HG02884 (cell line): ENCODE measurements around the gene MOSMO.
"Not testable (repeated sequence)": the region's sequence is repeated elsewhere in the genome, so short reads cannot be mapped to it uniquely, and the experiment has no call there.

Source experiments
- ATAC-seq: cut with Tn5 transposase; IDR thresholded peaks from one replicate; pipeline ENCODE4 v1.9.1; 2021; ENCODE audit warnings: mild to moderate bottlenecking, moderate library complexity; ENCODE audit not compliant: unreplicated experiment

The MOSMO gene

DNA sequence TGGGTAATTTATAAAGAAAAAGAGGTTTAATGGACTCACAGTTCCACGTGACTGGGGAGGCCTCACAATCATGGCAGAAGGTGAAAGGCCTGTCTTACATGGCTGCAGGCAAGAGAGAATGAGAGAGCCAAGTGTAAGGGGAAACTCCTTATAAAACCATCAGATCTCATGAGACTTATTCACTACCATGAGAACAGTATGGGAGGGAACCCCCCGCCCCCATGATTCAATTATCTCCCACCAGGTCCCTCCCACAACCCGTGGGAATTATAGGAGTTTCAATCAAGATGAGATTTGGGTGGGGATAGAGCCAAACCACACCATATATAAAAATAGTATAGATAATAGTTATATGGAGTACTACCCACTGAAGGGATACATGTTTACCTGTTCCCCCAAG lies 36.0 kb downstream of the MOSMO start:
- not testable (repeated sequence) for ATAC-seq

DNA sequence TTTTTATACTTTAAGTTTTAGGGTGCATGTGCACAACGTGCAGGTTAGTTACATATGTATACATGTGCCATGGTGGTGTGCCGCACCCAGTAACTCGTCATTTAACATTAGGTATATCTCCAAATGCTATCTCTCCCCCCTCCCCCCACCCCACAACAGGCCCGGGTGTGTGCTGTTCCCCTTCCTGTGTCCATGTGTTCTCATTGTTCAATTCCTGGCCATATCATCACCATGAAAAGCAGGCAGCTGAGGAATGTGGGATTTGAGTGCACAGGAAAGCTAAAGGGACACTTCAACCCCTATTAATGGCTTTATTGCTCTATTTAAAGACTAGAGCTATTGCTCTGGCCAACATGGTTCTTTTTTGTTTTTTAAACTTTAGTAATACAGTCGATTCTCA lies 38.0 kb downstream of the MOSMO start:
- not testable (repeated sequence) for ATAC-seq

DNA sequence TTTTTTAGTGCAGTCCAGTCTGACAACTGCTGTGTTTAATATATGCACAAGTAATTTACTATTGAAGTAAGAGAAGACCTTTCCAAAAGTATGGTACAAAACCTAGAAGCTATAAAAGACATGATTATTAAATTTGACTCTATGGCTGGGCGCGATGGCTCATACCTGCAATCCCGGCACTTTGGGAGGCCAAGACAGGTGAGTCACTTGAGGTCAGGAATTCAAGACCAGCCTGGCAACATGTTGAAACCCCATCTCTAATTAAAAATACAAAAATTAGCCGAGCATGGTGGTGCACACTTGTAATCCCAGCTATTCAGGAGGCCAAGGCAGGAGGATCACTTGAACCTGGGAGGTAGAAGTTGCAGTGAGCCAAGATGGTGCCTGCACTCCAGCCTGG lies 43.1 kb downstream of the MOSMO start:
- ATAC-seq: no peak

DNA sequence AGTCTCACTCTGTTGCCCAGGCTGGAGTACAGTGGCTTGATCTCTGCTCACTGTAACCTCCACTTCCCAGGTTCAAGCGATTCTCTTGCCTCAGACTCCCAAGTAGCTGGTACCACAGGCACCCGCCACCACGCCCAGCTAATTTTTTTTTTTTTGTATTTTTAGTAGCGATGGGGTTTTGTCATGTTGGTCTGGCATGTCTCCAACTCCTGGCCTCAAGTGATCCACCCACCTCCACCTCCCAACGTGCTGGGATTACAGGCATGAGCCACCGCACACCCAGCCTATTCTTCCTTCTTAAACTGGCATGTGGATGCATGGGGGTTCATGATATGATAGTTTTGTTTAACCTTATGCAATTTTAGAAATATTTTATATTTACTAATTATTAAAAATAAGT lies 45.1 kb downstream of the MOSMO start:
- ATAC-seq: no peak

DNA sequence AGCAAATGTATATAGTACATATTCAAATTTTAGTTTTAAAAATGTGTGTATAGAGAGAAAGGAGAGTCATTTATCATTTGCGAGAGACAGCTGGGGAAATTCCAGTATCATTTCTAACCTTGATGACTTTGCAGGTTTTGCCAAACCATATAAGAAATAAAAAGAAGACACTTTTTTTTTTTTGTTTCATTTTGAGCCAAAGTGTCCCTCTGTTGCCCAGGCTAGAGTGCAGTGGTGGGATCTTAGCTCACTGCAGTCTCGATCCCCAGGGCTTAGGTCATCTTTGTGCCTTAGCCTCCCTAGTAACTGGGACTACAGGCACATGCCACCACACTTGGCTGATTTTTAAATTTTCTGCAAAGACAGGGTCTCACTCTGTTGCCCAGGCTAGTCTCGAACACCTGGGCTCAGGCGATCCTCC lies 46.0 kb downstream of the MOSMO start:
- no peak for ATAC-seq

DNA sequence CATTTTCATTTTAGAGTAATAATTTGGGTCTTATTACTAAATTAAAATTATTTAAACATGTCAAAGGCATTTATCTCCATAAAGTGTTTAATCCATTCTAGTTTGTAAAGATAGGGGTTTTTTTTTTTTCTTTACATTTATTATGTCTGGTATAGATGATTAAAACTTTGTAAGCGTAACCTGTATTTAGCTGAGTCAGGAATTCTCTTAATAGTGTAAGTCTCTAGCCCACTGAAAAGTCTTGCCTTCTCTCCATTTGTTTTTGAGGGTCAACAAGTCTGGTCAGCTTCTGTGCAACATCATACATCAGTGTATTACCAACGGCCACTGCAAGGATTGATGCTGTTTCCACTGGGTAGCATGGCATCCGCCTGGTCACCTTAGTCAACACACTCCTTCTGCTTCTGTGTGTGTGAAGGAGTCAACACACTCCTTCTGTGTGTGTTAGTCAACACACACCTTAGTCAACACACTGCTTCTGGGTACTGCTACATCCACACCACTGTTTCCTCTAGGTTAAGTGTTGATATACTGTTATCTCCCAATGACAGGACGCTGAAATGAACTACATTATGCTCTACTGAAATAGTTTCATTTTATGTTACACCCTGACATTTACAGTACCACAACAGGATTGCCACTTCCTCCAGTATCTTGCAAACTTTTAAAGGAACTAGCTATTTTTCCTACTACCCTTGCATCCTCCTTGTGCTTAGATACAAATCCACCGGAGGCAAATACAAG lies 47.1 kb downstream of the MOSMO start:
- no peak for ATAC-seq

DNA sequence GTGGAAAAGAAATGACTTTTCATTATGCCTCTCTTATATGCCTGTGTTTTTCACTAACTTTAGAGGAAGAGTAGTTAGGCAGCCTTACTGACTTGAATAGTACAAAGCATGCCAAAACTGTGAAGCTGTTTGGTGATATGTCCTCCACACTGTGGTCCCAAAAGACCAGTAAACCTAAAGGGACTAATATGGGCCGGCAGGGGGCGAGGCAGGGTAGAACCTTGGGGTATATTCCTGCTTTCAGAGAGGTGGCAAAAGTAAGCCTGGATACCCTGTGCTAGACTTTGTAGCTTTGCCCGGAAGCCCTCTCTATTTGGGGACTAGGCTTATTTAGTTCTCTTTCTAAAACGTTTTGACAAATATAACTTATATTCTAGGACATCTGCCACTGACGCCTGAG lies 48.0 kb downstream of the MOSMO start:
- no peak for ATAC-seq

DNA sequence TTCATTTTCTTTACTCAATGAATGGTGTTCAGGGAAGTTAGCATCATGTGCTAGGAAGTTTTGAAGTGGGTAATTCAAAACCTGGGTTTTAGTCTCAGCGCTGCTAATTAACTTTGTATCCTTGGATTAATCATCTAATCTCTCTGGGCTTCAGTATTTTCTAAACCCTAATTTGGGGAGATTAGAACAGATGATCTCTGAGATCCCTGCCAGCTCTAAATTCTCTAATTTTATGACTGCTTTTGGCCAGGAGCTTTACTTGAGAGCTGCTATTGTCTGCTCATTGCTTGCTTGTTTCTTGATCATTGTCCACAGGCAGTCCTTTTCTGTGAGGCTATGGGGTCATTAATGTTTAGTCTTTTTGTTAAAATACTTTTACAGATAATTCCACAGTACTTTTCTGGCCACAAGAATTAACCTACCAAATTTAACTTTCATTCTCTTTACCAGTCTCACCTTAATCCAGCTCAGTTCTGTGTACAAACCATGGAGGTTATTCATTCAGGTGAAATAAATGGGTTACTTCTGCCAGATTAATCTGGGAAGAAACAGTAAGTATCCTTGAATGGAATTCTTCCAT lies 56.1 kb downstream of the MOSMO start:
- no peak for ATAC-seq

DNA sequence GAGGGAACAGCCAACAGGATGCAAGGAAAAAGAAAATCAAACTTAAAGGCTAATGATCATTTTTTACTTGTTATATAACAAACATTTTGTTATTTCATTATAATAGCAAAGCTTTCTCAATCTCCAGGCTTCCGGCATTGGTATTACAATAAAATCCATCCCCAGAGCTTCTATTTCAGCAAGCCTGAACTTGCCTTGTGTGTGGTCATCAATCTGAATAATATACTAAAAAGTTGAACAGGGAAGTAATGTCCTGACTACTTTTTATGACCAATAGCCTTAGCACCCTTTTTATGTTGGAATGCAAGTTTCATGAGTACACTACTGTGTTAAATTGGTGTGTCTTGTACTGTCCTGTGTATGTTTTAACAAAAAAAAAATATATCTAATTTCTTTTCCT lies 57.3 kb downstream of the MOSMO start:
- no peak for ATAC-seq

DNA sequence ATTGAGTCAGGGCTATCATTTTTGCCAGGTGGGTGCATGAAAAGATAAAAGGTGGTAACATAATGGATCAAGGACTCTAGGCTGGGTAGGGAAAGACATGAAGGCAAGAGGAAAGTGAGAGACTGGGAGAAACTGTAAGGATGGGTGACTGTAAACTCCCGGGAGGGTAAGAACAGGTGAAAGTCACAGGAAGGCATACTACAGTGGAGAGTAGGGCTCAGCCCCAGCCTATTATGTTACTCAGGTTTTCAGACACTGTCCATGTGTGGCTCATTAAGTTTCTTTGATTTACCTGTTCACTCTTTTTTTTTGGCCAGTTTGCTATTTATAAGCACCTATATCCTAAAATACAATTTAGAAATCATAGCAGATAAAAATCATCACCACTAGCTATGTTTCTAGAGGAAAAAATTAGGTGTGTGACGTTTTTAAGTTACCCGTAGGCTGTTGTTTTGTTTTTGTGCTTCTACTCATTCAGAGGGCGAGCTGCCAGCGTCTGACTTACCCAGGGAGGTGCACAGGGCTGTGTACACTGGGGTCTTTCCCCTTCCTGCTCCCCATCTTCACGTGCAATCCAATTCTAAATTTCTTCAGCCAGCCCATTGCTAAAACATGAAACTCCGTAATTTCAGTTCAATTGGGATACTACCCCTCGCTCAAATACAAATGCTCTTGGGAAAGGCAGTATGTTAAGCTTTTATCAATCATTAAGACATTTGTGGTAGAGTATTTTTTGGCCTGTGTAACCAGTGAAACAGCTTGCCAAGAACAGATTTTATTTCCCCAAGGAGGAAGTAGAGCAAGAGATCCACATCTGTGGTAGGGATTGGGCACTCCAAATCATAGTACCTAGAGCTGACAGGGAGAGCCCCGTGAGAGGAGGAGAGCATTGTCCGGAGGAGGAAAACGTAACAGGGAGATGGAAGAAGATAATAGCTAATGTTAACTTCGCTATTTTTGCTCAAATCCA lies 62.7 kb downstream of the MOSMO start:
- no peak for ATAC-seq

DNA sequence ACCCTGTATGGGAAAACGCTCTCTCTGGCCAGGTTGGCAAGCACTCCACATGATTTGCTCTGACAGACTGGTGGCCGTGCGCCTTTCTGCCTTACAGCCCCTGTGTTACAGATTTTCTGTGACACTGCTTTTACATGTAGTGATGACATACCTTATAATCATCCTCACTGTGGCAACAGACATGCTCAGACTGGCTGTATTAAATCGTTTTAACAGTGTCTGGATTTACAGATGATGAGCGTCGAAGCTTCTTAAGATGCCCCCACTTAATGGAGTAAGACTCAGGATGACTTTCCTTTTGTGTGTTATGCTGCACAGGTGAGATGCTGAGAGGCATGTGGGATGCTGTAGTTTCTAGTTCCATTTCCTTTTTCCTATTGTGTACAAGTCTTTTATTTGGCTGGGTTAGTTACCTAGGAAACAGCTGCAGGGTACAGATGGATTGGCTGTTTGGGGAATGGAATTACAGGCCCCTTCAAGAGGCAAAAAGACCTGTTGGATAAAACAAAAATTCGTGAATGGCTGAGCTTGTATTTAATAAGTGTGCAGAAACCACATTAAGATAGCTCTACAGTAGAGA lies 63.5 kb downstream of the MOSMO start:
- ATAC-seq: no peak

DNA sequence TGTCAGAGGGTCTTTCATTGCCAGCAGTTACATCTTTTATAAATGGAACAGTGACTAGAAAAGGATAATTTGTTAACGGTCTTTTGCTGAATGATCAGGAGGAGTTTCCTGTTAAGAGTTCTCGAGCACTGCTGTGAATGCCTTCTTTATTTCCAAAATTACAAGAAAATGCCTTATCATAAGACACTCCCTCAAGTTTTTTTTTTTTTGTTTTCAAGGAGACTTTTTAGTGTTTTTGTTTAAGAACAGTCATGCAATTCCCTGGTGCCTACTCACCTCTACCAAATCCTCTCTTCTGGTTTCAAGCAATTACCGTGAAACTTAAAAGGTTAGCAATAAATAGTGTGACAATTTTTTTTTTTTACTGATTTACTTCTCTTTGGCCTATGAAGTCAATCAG lies 65.4 kb downstream of the MOSMO start:
- ATAC-seq: no peak

DNA sequence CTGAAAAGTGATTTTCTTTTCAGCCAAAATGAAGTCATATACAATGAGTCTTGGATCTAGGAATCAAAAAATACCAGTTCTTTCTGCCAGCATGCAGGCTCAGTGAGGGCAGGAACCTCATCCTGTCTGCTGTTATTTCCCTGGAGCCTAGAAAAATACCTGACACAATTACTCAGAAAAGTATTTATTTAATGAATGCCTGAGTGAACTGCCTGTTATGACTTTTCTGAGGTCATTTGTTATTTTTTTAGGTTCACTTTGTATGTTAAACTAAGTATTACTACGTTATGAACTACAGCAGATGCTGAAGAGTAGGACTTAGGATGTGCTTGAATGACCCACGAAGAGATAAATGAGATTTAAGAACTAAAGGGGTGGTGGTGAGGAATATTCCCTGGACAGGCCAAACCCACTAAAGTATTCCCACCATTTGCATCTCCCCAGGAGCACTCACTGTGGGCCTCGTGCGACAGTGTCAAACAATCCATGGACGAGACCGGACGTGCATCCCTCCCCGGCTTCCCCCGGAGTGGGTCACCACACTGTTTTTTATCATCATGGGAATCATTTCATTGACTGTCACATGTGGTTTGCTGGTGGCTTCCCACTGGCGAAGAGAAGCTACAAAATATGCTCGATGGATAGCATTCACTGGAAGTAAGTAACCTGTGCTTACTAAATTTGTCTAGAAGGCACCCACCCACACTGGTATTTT lies 67.3 kb downstream of the MOSMO start:
- no peak for ATAC-seq

DNA sequence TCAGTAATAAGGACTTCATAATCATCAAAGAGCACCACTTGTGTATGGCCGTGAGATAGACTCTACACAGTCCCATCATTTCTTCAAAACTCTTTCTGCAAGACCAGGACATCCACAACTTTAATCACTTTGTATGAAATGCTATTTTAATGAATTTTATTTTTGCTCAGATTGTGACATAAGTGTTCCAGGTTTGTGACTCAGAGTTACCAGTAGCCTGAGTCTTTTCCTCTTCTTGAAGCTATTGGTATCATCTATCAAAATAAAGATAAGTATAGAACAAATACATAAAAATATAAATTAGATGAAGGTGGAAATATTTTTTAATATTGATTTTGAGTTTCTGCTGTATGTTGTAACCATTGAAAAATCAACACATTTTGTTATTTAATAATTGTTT lies 67.9 kb downstream of the MOSMO start:
- no peak for ATAC-seq

DNA sequence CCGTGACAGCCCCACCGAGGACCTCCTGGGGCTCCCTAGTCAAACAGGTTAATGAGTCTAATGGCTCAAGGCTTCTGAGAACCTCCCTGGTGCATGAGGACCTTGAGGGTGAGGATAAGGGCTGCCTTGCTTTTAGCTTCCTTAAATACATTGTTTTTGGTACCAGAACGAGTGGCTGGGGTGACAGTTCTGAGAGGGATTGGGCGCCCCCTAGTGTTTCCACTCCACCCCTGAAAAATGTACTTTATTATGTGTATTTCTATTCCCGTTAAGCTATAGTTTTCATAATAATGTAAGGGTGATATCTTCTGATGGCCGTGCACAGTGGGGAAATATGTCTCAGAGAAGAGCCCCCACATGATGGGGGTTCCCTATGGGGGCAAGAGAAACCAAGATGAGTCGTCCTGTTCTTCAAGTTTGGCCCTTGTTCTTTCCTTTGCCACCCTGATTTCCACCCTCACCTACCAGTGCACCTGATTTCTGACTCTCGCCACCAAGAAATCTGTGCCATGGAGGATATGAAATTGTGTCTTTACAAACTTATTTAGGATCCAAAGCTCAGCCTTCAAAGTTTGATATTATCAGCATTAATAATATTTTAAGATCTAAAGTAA lies 69.9 kb downstream of the MOSMO start:
- no peak for ATAC-seq

DNA sequence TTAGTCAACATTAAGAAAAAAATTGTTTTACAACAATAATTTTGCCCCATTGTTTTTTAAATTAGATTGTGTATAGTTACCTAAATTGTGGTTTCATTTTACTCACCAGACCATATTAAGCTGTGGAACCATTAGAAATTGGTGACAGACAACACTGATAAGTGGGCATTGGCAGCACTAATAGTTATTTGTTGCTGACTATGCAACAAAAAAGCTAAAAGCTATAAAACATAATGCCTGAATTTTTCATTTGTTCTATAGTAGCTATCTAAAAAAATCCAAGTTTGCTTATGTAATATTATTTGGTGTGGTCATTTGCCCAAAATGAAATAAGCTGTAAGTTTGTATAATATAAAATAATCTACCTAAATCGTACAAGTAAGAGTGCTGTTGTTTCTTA lies 70.7 kb downstream of the MOSMO start:
- no peak for ATAC-seq

DNA sequence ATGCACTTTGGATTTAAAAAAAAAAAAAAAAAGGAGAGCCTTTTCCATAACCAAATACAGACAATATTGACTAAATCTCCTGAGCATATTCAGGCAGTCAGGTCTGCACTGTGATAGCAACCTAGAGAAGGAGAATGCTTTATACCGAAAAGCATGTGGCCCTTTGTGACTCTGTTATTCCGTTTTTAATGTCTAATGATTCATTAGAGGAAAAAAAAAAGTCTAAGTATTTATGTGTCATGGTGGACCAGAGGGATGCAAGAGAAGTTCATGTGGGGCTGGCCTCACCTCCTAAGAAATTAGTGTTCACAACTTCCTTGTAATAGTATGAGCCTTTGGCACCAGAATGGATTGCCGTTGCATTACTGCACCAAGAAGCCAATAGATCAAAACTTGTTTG lies 73.1 kb downstream of the MOSMO start:
- ATAC-seq: no peak

DNA sequence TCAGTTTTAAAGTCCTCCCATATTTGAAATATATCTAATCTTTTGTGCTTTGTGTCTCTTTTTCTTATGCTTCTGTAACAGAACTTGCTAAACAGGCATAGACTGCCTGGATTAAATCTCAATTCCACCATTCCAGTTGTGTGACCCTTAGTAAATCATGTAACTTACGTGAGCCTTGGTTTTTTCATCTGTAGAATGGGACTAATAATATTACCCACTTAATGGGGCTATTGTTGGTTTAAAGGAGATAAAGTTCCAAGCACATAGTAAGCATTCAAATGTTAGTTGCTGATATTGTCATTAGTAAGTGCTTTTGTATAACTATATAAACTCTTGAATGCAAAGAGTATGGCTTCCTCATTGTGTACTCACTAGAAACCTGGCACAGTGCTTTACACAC lies 78.5 kb downstream of the MOSMO start:
- ATAC-seq: no peak

DNA sequence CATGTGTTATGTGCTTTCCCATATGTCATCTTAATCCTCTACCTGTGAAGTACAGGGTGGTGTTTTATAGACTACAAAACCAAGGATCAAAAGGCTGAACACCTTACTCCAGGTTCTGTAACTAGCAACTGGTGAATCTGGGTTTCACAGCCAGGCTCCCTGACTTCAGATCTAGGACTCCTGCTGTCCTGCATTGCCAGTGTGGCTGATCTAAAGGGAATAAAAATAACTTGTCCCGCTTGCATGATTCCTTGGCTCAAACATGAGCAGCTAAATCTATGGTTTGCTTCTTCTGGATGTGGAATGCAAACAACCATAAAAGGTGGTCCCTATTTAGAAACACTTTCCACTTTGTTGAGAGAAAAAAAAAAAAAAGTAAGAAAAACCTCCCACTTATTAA lies 80.7 kb downstream of the MOSMO start:
- ATAC-seq: no peak

DNA sequence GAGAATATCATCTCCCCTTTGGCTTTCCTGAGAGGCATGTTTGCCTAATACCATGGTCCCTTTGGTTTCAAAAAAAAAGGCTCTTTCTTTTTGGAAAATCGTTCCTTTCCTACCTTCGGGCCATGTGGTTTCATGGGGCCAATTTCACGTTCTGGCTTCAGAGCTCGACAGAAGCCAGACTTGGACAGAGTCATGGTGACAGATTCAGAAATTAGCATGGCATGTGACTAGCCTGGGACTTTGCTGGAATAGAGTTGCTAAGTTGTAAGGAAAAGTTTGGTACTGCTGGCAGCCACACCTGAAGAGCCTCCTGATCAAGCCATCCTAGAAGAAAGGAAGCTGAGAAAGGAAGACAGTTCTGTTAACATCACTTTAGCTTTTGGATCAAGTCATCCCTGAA lies 82.0 kb downstream of the MOSMO start:
- ATAC-seq: no peak
